HCT116 (cell line): Measurements from ENCODE around the gene CCDC197.

Experiments
- CTCF ChIP-seq, 3 experiments: fragments of 200-600 bp in 1 of 3; sonication (generic) in 1 of 3; IDR thresholded peaks in 2 of 3; conservative IDR thresholded peaks in 1 of 3; 2 replicates each; pipeline ENCODE4 v1.5.1; 2012 to 2017; ENCODE audit warnings: low read depth in 2 of 3, low read length in 2 of 3, antibody characterized with exemption in 1 of 3, borderline replicate concordance in 1 of 3, control low read depth in 1 of 3, mild to moderate bottlenecking in 1 of 3, mixed read lengths in 1 of 3, mixed run types in 1 of 3, moderate library complexity in 1 of 3; ENCODE audit not compliant: insufficient read depth in 1 of 3
- ELF1 ChIP-seq: IDR thresholded peaks from 2 replicates; pipeline ENCODE4 v1.6.1; 2012; ENCODE audit warnings: low read depth, borderline replicate concordance
- EZH2 ChIP-seq: fragments of 200-600 bp; sonication (generic); IDR thresholded peaks from 2 replicates; pipeline ENCODE4 v1.6.1; 2017; ENCODE audit warnings: antibody characterized with exemption, mixed run types
- FOSL1 ChIP-seq: IDR thresholded peaks from 2 replicates; pipeline ENCODE4 v1.6.1; 2012; ENCODE audit warnings: low read depth
- POLR2A ChIP-seq: IDR thresholded peaks from 2 replicates; pipeline ENCODE4 v1.7.0; 2011; ENCODE audit warnings: borderline replicate concordance; ENCODE audit not compliant: insufficient read depth, insufficient read length; ENCODE audit errors: extremely low read depth
- POLR2AphosphoS5 ChIP-seq: IDR thresholded peaks from 2 replicates; pipeline ENCODE4 v1.6.1; 2011; ENCODE audit warnings: mild to moderate bottlenecking, low read depth, low read length, moderate library complexity
- RAD21 ChIP-seq: IDR thresholded peaks from 2 replicates; pipeline ENCODE4 v1.6.1; 2012; ENCODE audit warnings: low read depth, mild to moderate bottlenecking
- REST ChIP-seq: IDR thresholded peaks from 2 replicates; pipeline ENCODE4 v1.6.1; 2012; ENCODE audit warnings: low read depth
- SIN3A ChIP-seq: IDR thresholded peaks from 2 replicates; pipeline ENCODE4 v1.6.1; 2012; ENCODE audit warnings: low read depth
- SRF ChIP-seq: IDR thresholded peaks from 2 replicates; pipeline ENCODE4 v1.6.1; 2012; ENCODE audit warnings: low read depth
- YY1 ChIP-seq: IDR thresholded peaks from 2 replicates; pipeline ENCODE4 v1.6.1; 2011; ENCODE audit warnings: low read length, low read depth, moderate library complexity, mild to moderate bottlenecking; ENCODE audit not compliant: insufficient replicate concordance; ENCODE audit errors: extremely low read depth
- ZNF274 ChIP-seq: fragments of 200-500 bp; sonication (Bioruptor generic); IDR thresholded peaks from 2 replicates; pipeline ENCODE4 v1.6.1; 2014; ENCODE audit warnings: mild to moderate bottlenecking, low read depth, low read length, inconsistent platforms
- TF ChIP-seq, protein P1 (sequence below): IDR thresholded peaks from 2 replicates; pipeline ENCODE4 v1.6.1; 2011; ENCODE audit warnings: mild to moderate bottlenecking, low read length, moderate library complexity; ENCODE audit not compliant: insufficient replicate concordance; ENCODE audit errors: extremely low read depth

- TF ChIP-seq CTCF (IDR thresholded peaks at IDR 0.05 in 2 of 3, conservative IDR thresholded peaks at IDR 0.05 in 1 of 3; ENCODE audit: borderline replicate concordance in 1 of 3, insufficient read depth in 1 of 3, low read depth in 2 of 3, low read length in 2 of 3): no peak
- no peak for TF ChIP-seq REST
- no peak for TF ChIP-seq YY1
- no peak for TF ChIP-seq RAD21
- no peak for TF ChIP-seq EZH2
- no peak for TF ChIP-seq SIN3A
- TF ChIP-seq SRF: no peak
- TF ChIP-seq, protein P1, sequence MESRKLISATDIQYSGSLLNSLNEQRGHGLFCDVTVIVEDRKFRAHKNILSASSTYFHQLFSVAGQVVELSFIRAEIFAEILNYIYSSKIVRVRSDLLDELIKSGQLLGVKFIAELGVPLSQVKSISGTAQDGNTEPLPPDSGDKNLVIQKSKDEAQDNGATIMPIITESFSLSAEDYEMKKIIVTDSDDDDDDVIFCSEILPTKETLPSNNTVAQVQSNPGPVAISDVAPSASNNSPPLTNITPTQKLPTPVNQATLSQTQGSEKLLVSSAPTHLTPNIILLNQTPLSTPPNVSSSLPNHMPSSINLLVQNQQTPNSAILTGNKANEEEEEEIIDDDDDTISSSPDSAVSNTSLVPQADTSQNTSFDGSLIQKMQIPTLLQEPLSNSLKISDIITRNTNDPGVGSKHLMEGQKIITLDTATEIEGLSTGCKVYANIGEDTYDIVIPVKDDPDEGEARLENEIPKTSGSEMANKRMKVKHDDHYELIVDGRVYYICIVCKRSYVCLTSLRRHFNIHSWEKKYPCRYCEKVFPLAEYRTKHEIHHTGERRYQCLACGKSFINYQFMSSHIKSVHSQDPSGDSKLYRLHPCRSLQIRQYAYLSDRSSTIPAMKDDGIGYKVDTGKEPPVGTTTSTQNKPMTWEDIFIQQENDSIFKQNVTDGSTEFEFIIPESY: no peak
- no peak for TF ChIP-seq POLR2AphosphoS5
- TF ChIP-seq POLR2A: no peak
- no peak for TF ChIP-seq ELF1
- TF ChIP-seq FOSL1: no peak
- no peak for TF ChIP-seq ZNF274
Measured at GRCh38 chr14:94019329-94019728, 22.2 kb downstream of the CCDC197 start.
